ENCODE data around the gene GNE.

GNE gene

DNA sequence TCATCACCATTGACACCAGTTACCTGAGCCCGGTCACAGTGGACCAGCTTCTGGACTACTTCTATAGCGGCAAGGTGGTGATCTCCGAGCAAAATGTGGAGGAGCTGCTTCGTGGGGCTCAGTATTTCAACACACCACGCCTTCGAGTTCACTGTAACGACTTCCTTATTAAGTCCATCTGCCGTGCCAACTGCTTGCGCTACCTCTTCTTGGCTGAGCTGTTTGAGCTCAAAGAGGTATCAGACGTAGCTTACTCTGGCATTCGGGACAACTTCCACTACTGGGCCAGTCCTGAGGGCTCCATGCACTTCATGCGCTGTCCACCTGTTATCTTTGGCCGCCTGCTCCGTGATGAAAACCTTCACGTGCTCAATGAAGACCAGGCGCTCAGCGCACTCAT is 88.5 kb downstream of the GNE start:
- DNase-seq = no peak

DNA sequence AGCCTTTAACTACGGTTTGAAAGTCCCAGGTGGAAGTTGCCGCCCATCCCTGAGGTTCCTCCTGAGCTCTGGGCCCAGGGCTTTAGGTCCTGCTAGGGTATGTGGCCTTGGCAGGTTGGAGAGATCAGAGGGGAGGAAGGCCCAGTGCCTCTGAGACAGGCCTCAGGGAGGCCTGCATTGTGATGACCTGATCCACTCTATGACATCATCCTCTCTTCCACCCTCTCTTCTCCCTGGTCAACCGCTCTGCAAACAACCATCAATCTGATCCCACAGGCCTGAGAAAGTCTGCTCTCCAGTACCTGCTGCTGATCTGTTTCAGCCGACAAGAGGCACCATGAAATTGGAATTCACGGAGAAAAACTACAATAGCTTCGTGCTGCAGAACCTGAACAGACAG is 89.1 kb downstream of the GNE start, which contains the start of gene CCIN:
CCIN (plus strand) TSS at position 223 of the 400 bp plus-strand sequence; CDS start at position 338, 115 bp downstream.
- no peak for DNase-seq

DNA sequence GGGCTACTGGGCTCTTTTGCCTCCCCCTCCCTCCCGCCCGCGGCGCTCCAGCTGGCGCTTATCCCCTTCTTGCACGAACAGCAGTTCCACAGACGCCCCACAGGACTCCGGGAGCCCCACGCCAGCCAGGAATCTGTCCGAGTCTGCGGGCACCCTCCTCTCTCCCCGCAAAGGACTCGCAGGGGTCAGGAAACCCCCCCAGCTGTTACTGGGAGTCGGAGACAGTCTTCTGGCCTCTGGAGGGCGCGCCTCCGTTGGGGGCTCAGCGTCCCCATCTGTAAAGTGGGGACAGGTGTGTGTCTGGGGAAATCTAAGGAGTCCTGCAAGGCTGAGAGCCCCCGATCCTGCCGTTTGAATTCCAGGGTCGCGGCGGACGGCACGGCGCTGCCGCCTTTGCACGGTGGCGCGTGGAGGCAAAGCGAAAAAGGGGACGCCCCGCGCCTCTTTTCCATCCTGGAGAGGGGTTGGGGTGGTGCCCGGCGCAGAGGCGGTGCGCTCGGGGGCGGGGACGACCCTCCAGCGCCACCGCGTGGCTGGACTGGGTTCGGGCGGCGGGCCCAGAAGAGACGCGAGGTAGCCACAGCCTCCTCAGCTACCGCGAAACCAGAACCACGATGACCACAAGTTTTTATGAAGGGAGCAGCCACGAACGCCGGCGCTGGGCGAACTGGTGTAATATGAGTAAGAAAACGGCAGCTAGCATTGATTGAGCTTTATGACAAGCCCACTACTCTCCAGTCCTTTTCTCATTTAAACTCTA is 91.9 kb downstream of the GNE start:
- DNase-seq = peak in 47 of 51 donors; percentile 23 to 92 (median 71)

DNA sequence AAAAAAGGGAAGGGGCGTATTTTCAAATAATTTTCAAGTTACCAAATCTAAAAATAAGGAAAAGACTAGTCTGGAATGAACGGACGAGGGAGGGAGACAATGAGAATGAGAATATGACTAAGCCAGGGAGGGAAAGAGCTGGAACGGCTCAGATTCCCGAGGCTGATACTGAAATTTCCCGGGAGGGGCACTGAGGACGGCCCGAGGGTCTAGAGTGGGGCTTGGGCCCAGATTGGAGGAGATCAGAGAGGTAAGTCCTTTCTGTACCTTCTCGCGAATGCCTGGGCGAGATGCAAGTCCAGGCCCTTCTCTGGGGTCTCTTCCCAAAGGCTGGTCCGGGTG is 92.5 kb downstream of the GNE start:
- peak in 1 of 51 donors; percentile 72 for DNase-seq

DNA sequence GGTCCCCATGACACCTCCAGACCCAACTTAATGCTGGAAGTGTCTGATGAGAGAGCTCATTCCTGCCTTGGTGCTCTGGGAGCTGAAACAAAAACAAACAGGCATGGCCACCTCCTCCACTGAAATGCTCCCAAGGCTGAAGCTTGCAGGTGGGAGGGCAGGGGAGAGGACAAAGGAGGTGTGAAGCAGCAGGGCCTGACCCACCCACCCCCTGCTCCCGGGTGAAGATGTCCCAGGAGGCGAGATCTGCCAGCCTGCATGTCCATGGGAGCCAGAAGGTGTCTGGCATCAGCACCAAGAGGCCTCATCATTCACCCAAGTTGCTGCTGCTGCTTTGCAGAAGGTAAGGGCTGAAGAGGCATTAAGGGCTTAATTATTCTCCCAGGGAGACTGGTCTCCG is 93.3 kb downstream of the GNE start:
- no peak for DNase-seq

Data from hypothalamus (tissue), 51 donors.